OCI-LY1 (cell line): ENCODE results near the gene CAPNS1.

Source experiments
- CTCF ChIP-seq: fragments of 200-600 bp; sonication (generic), shearing (Covaris generic); IDR thresholded peaks from 2 replicates; pipeline ENCODE4 v1.5.1; 2017; ENCODE audit warnings: mild to moderate bottlenecking, antibody characterized with exemption, low read length, moderate library complexity, mixed read lengths
- EZH2 ChIP-seq: fragments of 200-600 bp; sonication (generic), shearing (Covaris generic); IDR thresholded peaks from 2 replicates; pipeline ENCODE4 v1.8.0; 2017; ENCODE audit warnings: borderline replicate concordance, mixed run types, mild to moderate bottlenecking, antibody characterized with exemption, low read length, moderate library complexity, mixed read lengths

DNA sequence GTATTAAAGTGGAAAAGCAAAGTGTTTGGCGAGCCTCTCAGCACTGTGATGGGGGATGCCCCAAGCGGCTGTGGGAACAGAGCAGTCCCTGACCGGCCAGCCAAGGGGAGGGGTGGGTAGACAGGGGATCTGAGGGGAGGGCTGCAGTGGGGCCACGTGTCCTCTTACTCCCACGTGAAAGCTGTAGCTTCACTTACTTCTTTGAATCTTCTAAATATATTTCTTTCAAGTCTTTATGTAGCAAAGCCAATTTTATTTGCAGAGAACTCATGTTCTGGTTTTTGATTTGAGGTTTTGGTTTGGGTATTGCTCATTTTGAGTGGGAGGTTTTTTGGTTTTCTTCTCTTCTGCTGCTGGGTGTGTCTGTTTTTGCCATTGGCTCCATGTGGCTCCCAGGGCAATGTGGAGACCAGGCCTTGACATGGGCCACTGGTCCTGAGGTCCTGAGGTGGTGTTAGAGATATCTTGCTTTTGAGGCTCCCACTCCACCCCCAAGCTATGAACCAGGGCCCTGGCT, 46.7 kb upstream of the CAPNS1 start:
- TF ChIP-seq CTCF = no peak
- TF ChIP-seq EZH2 = no peak
